Hepatocyte (in vitro differentiated cells): ENCODE measurements around the gene GRID2. TPM values are rescaled to one million over a fixed set of nuclear protein-coding genes. Genes with fewer than 3 reads are reported as not detected.

ENCODE experiments used
- DNase-seq: peaks from one replicate; pipeline ENCODE4 v3.0.0-alpha.2; 2016; ENCODE audit warnings: low spot score
- H2AFZ ChIP-seq: fragments of 200-600 bp; sonication (generic); 2 replicates; pipeline ENCODE4 v1.6.0; 2016; ENCODE audit warnings: antibody characterized with exemption, mild to moderate bottlenecking
- H3K27ac ChIP-seq: fragments of 200-600 bp; sonication (generic); 2 replicates; pipeline ENCODE4 v1.5.1; 2016; ENCODE audit warnings: mild to moderate bottlenecking
- H3K27me3 ChIP-seq: fragments of 200-600 bp; sonication (generic); 2 replicates; pipeline ENCODE4 v1.6.1; 2016
- H3K36me3 ChIP-seq: fragments of 200-600 bp; sonication (generic); replicated peaks from 2 replicates; pipeline ENCODE4 v1.5.1; 2016; ENCODE audit warnings: low read depth; ENCODE audit not compliant: insufficient read depth
- H3K4me1 ChIP-seq: fragments of 200-600 bp; sonication (generic); 2 replicates; pipeline ENCODE4 v1.5.1; 2016; ENCODE audit warnings: mild to moderate bottlenecking, moderate library complexity; ENCODE audit not compliant: insufficient read depth
- H3K4me2 ChIP-seq: fragments of 200-600 bp; sonication (generic); 2 replicates; pipeline ENCODE4 v1.6.0; 2016
- H3K4me3 ChIP-seq: fragments of 200-600 bp; sonication (generic); 2 replicates; pipeline ENCODE4 v1.5.1; 2016; ENCODE audit warnings: mild to moderate bottlenecking
- H3K79me2 ChIP-seq: fragments of 200-600 bp; sonication (generic); 2 replicates; pipeline ENCODE4 v1.6.0; 2017; ENCODE audit warnings: mild to moderate bottlenecking
- H3K9me2 ChIP-seq: fragments of 200-600 bp; sonication (generic); replicated peaks from 2 replicates; pipeline ENCODE4 v1.6.0; 2017; ENCODE audit warnings: mild to moderate bottlenecking; ENCODE audit not compliant: insufficient read depth
- H3K9me3 ChIP-seq: fragments of 200-600 bp; sonication (generic); 2 replicates; pipeline ENCODE4 v1.5.1; 2016; ENCODE audit warnings: low read depth, mild to moderate bottlenecking
- H4K20me1 ChIP-seq: fragments of 200-600 bp; sonication (generic); 2 replicates; pipeline ENCODE4 v1.6.0; 2016; ENCODE audit warnings: mild to moderate bottlenecking; ENCODE audit not compliant: insufficient read depth, poor library complexity, severe bottlenecking
- EZH2 ChIP-seq: fragments of 200-600 bp; sonication (generic); IDR thresholded peaks from 2 replicates; pipeline ENCODE4 v1.6.1; 2016; ENCODE audit warnings: antibody characterized with exemption, mild to moderate bottlenecking, borderline replicate concordance
- EZH2phosphoT487 ChIP-seq: fragments of 200-600 bp; sonication (generic); IDR thresholded peaks from one replicate; pipeline ENCODE4 v1.6.1; 2018; ENCODE audit warnings: antibody characterized with exemption, mild to moderate bottlenecking, low read depth, moderate library complexity; ENCODE audit not compliant: unreplicated experiment, severe bottlenecking
- WGBS: methylation state at CpG from one replicate; pipeline ENCODE4 v1.1.6; 2016; ENCODE audit warnings: low lambda C conversion rate; ENCODE audit errors: missing lambda C conversion rate; 5-methylcytosine and 5-hydroxymethylcytosine counted together
- polyA plus RNA-seq: library from polyadenylated mRNA; unstranded; fragments of >200 nt; fragmentation: Nextera tagmentation; extraction: Ambion mirVana; gene quantifications from 2 replicates; pipeline ENCODE4 v1.2.1, GENCODE V29; 2016
- total RNA-seq: library from RNA; depleted of rRNA; stranded (reverse); fragments of >200 nt; gene quantifications from 2 replicates; pipeline ENCODE4 v1.2.3, GENCODE V29; 2014
- TF ChIP-seq, protein P1 (sequence below): fragments of 200-600 bp; sonication (generic); IDR thresholded peaks from 2 replicates; pipeline ENCODE4 v1.5.1; 2016; ENCODE audit warnings: antibody characterized with exemption, mild to moderate bottlenecking; ENCODE audit not compliant: poor library complexity

GRID2 gene
- total and polyA plus RNA-seq, 2 experiments from 2014 or later: 0.53 to 3.5 TPM

DNA sequence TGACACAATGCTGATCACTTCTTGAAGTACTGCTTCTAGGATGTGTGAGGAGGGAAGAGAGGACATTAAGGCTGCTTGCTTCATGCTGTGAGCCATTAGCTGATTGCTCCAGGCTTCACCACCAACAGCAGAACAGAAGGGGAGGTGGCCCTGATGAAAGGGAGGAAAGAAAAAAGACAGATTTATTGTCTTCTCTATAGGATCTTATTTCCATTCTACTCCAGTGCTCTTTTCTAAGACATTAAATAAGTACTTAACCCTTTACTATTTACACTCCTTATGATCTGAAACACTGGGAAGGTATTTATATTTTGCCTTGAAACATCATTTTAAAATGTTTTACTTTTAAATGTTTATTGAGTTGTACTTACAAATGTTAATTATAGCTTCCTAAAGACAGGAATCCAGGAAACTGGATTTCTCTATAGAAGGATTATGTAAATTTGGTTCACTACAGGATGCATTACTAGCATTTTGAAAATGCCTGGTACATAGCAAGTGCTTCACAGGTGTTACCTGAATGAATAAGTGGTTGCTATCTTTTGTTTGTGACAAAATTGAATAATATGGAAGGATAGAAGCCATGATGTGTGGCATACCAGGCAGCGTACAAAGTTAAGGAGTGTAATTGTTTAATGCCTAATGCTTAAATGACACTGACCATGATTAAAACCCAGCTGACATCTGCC is 843.9 kb downstream of the GRID2 start:
- Histone ChIP-seq H3K9me2 (no peaks in the 10 kb centered on the region), H3K36me3 (no peaks in the 10 kb centered on the region), H4K20me1 (no peaks in the 10 kb centered on the region), H3K4me2 (no peak overlapping the region), H3K27me3 (no peaks in the 10 kb centered on the region), H3K79me2 (no peaks in the 10 kb centered on the region), H3K9me3 (no peaks in the 10 kb centered on the region), H3K4me1 (no peaks in the 10 kb centered on the region), H3K27ac (no peak overlapping the region), H2AFZ (no peak overlapping the region), H3K4me3 (no peak overlapping the region)
- DNase-seq: no peak
- WGBS: 85% methylated on average over 1 of the region's 1 CpG
- TF ChIP-seq EZH2 (no peak), EZH2phosphoT487 (no peak)
- TF ChIP-seq, protein P1, sequence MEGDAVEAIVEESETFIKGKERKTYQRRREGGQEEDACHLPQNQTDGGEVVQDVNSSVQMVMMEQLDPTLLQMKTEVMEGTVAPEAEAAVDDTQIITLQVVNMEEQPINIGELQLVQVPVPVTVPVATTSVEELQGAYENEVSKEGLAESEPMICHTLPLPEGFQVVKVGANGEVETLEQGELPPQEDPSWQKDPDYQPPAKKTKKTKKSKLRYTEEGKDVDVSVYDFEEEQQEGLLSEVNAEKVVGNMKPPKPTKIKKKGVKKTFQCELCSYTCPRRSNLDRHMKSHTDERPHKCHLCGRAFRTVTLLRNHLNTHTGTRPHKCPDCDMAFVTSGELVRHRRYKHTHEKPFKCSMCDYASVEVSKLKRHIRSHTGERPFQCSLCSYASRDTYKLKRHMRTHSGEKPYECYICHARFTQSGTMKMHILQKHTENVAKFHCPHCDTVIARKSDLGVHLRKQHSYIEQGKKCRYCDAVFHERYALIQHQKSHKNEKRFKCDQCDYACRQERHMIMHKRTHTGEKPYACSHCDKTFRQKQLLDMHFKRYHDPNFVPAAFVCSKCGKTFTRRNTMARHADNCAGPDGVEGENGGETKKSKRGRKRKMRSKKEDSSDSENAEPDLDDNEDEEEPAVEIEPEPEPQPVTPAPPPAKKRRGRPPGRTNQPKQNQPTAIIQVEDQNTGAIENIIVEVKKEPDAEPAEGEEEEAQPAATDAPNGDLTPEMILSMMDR: no peak

DNA sequence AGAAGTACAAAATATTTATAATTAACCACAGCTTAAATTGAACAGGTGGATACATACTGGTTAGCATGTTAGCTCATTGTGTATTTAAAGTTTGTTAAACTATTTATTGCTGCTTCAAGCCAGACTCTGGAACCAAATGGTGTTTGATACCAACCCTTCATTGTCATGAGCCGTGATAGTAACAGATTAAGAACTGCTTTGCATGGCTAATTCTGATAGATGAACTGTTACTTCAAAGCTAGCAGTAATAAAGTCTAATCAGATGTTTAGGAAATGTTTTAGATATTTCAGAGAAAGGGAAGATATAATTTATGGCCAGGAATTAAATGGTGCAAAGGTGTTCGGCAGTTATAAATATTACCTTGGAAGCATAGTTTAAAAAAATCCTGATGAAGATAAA is 848.7 kb downstream of the GRID2 start:
- no peaks in the 10 kb centered on the region for H4K20me1 ChIP-seq
- H3K27ac ChIP-seq: no peak overlapping the region
- H3K9me3 ChIP-seq: no peaks in the 10 kb centered on the region
- TF ChIP-seq, protein P1: no peak
- TF ChIP-seq EZH2phosphoT487: no peak
- no peak for TF ChIP-seq EZH2
- no peak overlapping the region for H3K4me3 ChIP-seq
- WGBS: 63% methylated on average over 2 of the region's 2 CpGs
- no peaks in the 10 kb centered on the region for H3K9me2 ChIP-seq
- no peak overlapping the region for H2AFZ ChIP-seq
- H3K36me3 ChIP-seq: no peaks in the 10 kb centered on the region
- H3K79me2 ChIP-seq: no peaks in the 10 kb centered on the region
- H3K4me1 ChIP-seq: no peaks in the 10 kb centered on the region
- H3K27me3 ChIP-seq: no peaks in the 10 kb centered on the region
- no peak for DNase-seq
- H3K4me2 ChIP-seq: no peak overlapping the region

DNA sequence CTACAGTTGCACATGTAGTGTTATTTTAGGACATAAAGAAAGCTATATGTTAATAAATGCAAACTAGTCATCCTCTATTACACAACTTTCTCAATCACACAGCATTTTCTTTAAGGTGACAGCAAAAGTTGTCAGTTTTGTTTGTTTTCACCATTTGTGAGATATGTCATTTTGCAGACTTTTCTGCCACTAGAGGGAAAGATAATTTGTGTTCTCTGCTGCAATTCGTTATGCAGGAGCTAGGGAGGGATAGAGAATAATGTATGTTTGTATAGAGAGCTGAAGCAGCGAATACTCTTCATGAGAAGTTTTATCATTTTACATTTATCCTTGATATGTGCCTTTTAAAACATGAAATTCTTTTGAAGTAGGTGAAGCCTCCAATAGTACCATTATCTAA is 854.2 kb downstream of the GRID2 start:
- Histone ChIP-seq H3K4me2 (no peak overlapping the region), H3K4me3 (no peak overlapping the region), H3K9me3 (no peaks in the 10 kb centered on the region), H4K20me1 (no peaks in the 10 kb centered on the region), H3K27ac (no peak overlapping the region), H3K36me3 (no peaks in the 10 kb centered on the region), H2AFZ (no peak overlapping the region), H3K4me1 (no peaks in the 10 kb centered on the region), H3K27me3 (no peaks in the 10 kb centered on the region), H3K9me2 (no peaks in the 10 kb centered on the region), H3K79me2 (no peaks in the 10 kb centered on the region)
- TF ChIP-seq, protein P1: peak; percentile 19
- no peak for TF ChIP-seq EZH2phosphoT487
- no peak for TF ChIP-seq EZH2
- no peak for DNase-seq
- WGBS: 72% methylated on average over 2 of the region's 2 CpGs
